ENCODE measurements around the gene HMCES.

- TF ChIP-seq, protein P1, sequence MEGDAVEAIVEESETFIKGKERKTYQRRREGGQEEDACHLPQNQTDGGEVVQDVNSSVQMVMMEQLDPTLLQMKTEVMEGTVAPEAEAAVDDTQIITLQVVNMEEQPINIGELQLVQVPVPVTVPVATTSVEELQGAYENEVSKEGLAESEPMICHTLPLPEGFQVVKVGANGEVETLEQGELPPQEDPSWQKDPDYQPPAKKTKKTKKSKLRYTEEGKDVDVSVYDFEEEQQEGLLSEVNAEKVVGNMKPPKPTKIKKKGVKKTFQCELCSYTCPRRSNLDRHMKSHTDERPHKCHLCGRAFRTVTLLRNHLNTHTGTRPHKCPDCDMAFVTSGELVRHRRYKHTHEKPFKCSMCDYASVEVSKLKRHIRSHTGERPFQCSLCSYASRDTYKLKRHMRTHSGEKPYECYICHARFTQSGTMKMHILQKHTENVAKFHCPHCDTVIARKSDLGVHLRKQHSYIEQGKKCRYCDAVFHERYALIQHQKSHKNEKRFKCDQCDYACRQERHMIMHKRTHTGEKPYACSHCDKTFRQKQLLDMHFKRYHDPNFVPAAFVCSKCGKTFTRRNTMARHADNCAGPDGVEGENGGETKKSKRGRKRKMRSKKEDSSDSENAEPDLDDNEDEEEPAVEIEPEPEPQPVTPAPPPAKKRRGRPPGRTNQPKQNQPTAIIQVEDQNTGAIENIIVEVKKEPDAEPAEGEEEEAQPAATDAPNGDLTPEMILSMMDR (IDR thresholded peaks at IDR 0.05; ENCODE audit: borderline replicate concordance, extremely low read depth, low read length, poor library complexity, severe bottlenecking): no peak
- TF ChIP-seq EZH2 (IDR thresholded peaks at IDR 0.05; ENCODE audit: borderline replicate concordance, low read depth, low read length, severe bottlenecking): no peak
Measured at GRCh38 chr3:129278439-129278965, at the start of gene HMCES.
